Lower lobe of right lung (tissue), 2 donors: ENCODE results near the gene MAPKAP1. TPM values are rescaled to one million over a fixed set of nuclear protein-coding genes. Genes with fewer than 3 reads are reported as not detected.

Experiments used
- ATAC-seq, 2 donors: fragments of 200-7000 bp; cut with Tn5 transposase; one replicate each; pipeline ENCODE4 v1.9.1; 2020 to 2022; ENCODE audit warnings: mild to moderate bottlenecking in 2 of 2, moderate library complexity in 2 of 2
- DNase-seq: peaks from one replicate; pipeline ENCODE4 v3.0.0-alpha.2; 2020
- H3K27ac ChIP-seq: fragments of 200-600 bp; one replicate; pipeline ENCODE4 v1.8.0; 2022
- H3K27me3 ChIP-seq: fragments of 200-600 bp; one replicate; pipeline ENCODE4 v1.8.0; 2022; ENCODE audit warnings: low read depth
- H3K36me3 ChIP-seq: fragments of 200-600 bp; one replicate; pipeline ENCODE4 v1.8.0; 2022; ENCODE audit warnings: mild to moderate bottlenecking
- H3K4me1 ChIP-seq: fragments of 200-600 bp; one replicate; pipeline ENCODE4 v1.8.0; 2022
- H3K4me3 ChIP-seq: fragments of 200-600 bp; one replicate; pipeline ENCODE4 v1.8.0; 2022; ENCODE audit warnings: mild to moderate bottlenecking
- H3K9me3 ChIP-seq: fragments of 200-600 bp; one replicate; pipeline ENCODE4 v1.8.0; 2022
- CTCF ChIP-seq: fragments of 200-600 bp; IDR thresholded peaks from one replicate; pipeline ENCODE4 v1.8.0; 2022; ENCODE audit warnings: antibody characterized with exemption, mild to moderate bottlenecking
- intact Hi-C: fragments of 100-400 bp; cut with DNase I; formaldehyde crosslinking; loops from one replicate; pipeline ENCODE4 v1.11.0; 2022
- total RNA-seq: library from RNA; stranded (reverse); fragmentation: NEBNext Ultra II Directional; extraction: Animal tissue kit (Norgen Biotek cat#: 25700); gene quantifications from one replicate; pipeline ENCODE4 v1.2.1, GENCODE V29; 2021
- donor health status: DM: no; HTN: yes; CAD: no; lungs with severe emphysema.

MAPKAP1 gene
- total RNA-seq, 1 donor from 2014 or later = 71.5 TPM

DNA sequence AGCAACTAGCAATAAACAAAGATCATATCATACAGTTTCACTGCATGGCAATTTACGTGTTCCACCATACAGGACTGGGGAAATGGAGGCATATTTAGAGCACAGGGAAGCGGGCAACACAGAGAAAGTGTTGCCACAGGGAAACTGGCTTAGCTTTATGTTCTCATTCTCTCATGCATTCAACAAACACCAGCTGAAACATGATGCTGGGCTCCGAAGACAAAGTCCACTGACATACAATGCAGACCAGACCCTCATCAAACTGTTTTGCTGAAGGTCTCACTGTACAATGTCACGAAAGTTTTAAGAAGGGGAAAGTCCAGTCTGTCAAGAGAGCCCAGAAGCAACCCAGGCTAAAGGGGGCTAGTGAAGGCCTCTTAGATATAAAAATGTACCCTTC, 115.1 kb downstream of the MAPKAP1 start:
- DNase-seq (no peak), ATAC-seq (no peak)
- Histone ChIP-seq H3K27me3 (no peaks in the 10 kb centered on the region), H3K9me3 (no peaks in the 10 kb centered on the region), H3K27ac (no peak overlapping the region), H3K4me1 (peaks cover 11% of the 10 kb centered on the region), H3K4me3 (no peak overlapping the region), H3K36me3 (no peaks in the 10 kb centered on the region)
- no peak for TF ChIP-seq CTCF
- intact Hi-C loops = no loop called here

DNA sequence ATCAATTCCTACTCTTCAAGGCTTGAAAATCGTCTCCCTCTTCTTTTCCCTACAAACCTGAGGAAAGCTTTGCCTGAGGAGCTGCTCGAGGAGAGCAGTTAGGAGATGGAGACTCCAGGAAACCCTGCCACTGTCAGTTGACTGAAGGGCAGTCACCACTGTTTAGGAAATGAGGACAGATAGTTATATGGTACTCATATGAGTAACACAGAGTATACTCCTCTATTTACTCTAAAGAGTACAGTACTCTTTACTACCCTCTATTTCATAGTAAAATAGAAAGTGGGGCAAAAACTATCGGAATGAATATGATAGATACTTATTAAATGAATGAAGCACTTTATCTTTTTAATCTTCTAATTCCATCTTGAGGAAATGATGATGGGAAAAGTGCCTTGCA, 115.8 kb downstream of the MAPKAP1 start:
- no peaks in the 10 kb centered on the region for H3K9me3 ChIP-seq
- intact Hi-C loops = no loop called here
- TF ChIP-seq CTCF = no peak
- H3K36me3 ChIP-seq = no peaks in the 10 kb centered on the region
- no peak for ATAC-seq
- H3K4me3 ChIP-seq = no peak overlapping the region
- DNase-seq = no peak
- no peak overlapping the region for H3K27ac ChIP-seq
- H3K4me1 ChIP-seq = peaks cover 11% of the 10 kb centered on the region
- H3K27me3 ChIP-seq = no peaks in the 10 kb centered on the region

GRCh38 chr9:125589287-125589686, 117.7 kb downstream of the MAPKAP1 start:
- H3K27ac ChIP-seq = no peak overlapping the region
- no peaks in the 10 kb centered on the region for H3K27me3 ChIP-seq
- TF ChIP-seq CTCF = no peak
- no peak overlapping the region for H3K4me3 ChIP-seq
- peaks cover 13% of the 10 kb centered on the region for H3K36me3 ChIP-seq
- peaks cover 11% of the 10 kb centered on the region for H3K4me1 ChIP-seq
- no peak for DNase-seq
- intact Hi-C loops = no loop called here
- H3K9me3 ChIP-seq = no peaks in the 10 kb centered on the region
- no peak for ATAC-seq

GRCh38 chr9:125587819-125588460, 119.1 kb downstream of the MAPKAP1 start:
- peaks cover 18% of the 10 kb centered on the region for H3K36me3 ChIP-seq
- H3K4me1 ChIP-seq = peaks cover 1% of the 10 kb centered on the region
- no peak for DNase-seq
- no peaks in the 10 kb centered on the region for H3K9me3 ChIP-seq
- H3K4me3 ChIP-seq = no peak overlapping the region
- no peak overlapping the region for H3K27ac ChIP-seq
- TF ChIP-seq CTCF = no peak
- no peak for ATAC-seq
- intact Hi-C loops = no loop called here
- H3K27me3 ChIP-seq = no peaks in the 10 kb centered on the region

- ATAC-seq = peak; percentile 49 to 67
- no peak for TF ChIP-seq CTCF
Observed at GRCh38 chr9:125586172-125586511, 120.9 kb downstream of the MAPKAP1 start.

More at GRCh38 chr9:125586172-125586511, 120.9 kb downstream of the MAPKAP1 start:
- peaks cover 18% of the 10 kb centered on the region for H3K36me3 ChIP-seq
- no peak overlapping the region for H3K27ac ChIP-seq
- no peak overlapping the region for H3K4me3 ChIP-seq
- H3K4me1 ChIP-seq = no peaks in the 10 kb centered on the region
- no peaks in the 10 kb centered on the region for H3K9me3 ChIP-seq
- no peak for DNase-seq
- no peaks in the 10 kb centered on the region for H3K27me3 ChIP-seq
- intact Hi-C loops = no loop called here
